Neural cell (in vitro differentiated cells): ENCODE results near the gene MSI2.

Experiments used
- CTCF ChIP-seq: fragments of 450-650 bp; IDR thresholded peaks from 2 replicates; pipeline ENCODE4 v1.5.1; 2014; ENCODE audit warnings: antibody characterized with exemption, mild to moderate bottlenecking, moderate library complexity; ENCODE audit not compliant: poor library complexity, severe bottlenecking
- EZH2 ChIP-seq: fragments of 200-600, 300-800 bp; shearing (Covaris generic), sonication (generic); IDR thresholded peaks from 2 replicates; pipeline ENCODE4 v1.6.1; 2014; ENCODE audit warnings: antibody characterized with exemption, low read length, borderline replicate concordance, mild to moderate bottlenecking; ENCODE audit not compliant: insufficient read depth, poor library complexity, severe bottlenecking
- POLR2AphosphoS5 ChIP-seq: IDR thresholded peaks from 2 replicates; pipeline ENCODE4 v1.6.1; 2012
- RAD21 ChIP-seq: fragments of 450-650 bp; conservative IDR thresholded peaks from 2 replicates; pipeline ENCODE4 v1.6.1; 2014; ENCODE audit warnings: antibody characterized with exemption, mild to moderate bottlenecking, moderate library complexity
- REST ChIP-seq: IDR thresholded peaks from 2 replicates; pipeline ENCODE4 v1.6.1; 2012; ENCODE audit warnings: borderline replicate concordance

GRCh38 chr17:57523926-57524632 lies 267.8 kb downstream of the MSI2 start:
- TF ChIP-seq POLR2AphosphoS5 (no peak), CTCF (no peak), REST (no peak), EZH2 (no peak), RAD21 (no peak)
